ENCODE data around the gene ALDH16A1. TPM values are rescaled to one million over a fixed set of nuclear protein-coding genes. Genes with fewer than 3 reads are reported as not detected.

Gene ALDH16A1
- total RNA-seq, 3 donors from 2014 or later, result 31.2 to 36.4 (median 36.3) TPM

DNA sequence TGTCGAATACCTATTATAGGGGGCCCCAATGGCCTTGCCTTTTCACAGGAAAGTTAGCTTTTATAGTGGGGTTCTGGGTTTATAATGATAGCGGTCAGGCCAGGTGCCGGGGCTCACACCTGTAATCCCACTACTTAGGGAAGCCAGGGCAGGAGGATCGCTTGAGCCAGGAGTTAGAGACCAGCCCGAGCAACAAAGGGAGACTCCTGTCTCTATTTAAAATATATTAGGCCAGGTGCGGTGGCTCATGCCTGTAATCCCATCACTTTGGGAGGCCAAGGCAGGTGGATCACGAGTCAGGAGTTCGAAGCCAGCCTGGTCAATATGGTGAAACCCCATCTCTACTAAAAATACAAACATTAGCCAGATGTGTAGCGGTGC, 50.5 kb downstream of the ALDH16A1 start:
- intact Hi-C loops (cut with DNase I, micrococcal nuclease), result no loop called here
- Histone ChIP-seq H3K4me3 (no peak overlapping the region), H3K9me3 (no peaks in the 10 kb centered on the region), H3K4me1 (ENCODE audit: low read depth) (peaks cover 12% of the 10 kb centered on the region), H3K36me3 (ENCODE audit: low read depth) (no peaks in the 10 kb centered on the region)
- TF ChIP-seq, protein P1, sequence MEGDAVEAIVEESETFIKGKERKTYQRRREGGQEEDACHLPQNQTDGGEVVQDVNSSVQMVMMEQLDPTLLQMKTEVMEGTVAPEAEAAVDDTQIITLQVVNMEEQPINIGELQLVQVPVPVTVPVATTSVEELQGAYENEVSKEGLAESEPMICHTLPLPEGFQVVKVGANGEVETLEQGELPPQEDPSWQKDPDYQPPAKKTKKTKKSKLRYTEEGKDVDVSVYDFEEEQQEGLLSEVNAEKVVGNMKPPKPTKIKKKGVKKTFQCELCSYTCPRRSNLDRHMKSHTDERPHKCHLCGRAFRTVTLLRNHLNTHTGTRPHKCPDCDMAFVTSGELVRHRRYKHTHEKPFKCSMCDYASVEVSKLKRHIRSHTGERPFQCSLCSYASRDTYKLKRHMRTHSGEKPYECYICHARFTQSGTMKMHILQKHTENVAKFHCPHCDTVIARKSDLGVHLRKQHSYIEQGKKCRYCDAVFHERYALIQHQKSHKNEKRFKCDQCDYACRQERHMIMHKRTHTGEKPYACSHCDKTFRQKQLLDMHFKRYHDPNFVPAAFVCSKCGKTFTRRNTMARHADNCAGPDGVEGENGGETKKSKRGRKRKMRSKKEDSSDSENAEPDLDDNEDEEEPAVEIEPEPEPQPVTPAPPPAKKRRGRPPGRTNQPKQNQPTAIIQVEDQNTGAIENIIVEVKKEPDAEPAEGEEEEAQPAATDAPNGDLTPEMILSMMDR (IDR thresholded peaks at IDR 0.05), result no peak
- DNase-seq (no peak), ATAC-seq (no peak)

DNA sequence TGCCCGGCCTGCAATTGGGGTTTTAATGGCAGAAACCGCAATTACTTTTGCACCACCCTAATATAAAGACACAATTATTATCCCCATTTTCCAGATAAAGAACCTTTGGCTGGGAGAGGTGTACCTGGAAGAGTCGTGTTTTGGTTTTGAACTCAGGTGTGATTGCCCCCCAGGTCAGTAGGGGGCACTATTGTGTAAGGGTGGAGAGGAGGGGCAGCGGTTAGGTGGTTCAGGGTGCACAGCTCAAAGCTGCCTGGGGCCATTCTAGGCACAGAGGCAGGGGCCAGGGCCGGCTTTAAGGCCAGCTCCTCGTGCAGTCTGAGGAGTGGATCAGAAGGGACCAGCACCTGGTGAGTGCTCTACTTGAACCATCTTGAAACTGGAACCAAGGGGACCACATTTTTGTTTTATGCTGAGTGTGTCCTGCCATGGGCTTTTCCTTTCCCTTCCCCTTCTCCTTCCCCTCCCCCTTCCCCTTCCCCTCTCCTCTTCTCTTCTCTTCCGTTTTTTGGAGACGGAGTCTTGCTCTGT, 53.6 kb downstream of the ALDH16A1 start:
- Histone ChIP-seq H3K9me3 (no peaks in the 10 kb centered on the region), H3K36me3 (ENCODE audit: low read depth) (no peaks in the 10 kb centered on the region), H3K4me3 (no peak overlapping the region), H3K4me1 (ENCODE audit: low read depth) (peaks cover under 1% of the 10 kb centered on the region)
- TF ChIP-seq, protein P1 (IDR thresholded peaks at IDR 0.05), result peak; percentile 67
- DNase-seq, result peak; percentile 69 to 83 (median 82)
- intact Hi-C loops (cut with DNase I, micrococcal nuclease), result no loop called here
- ATAC-seq, result peak; percentile 94

DNA sequence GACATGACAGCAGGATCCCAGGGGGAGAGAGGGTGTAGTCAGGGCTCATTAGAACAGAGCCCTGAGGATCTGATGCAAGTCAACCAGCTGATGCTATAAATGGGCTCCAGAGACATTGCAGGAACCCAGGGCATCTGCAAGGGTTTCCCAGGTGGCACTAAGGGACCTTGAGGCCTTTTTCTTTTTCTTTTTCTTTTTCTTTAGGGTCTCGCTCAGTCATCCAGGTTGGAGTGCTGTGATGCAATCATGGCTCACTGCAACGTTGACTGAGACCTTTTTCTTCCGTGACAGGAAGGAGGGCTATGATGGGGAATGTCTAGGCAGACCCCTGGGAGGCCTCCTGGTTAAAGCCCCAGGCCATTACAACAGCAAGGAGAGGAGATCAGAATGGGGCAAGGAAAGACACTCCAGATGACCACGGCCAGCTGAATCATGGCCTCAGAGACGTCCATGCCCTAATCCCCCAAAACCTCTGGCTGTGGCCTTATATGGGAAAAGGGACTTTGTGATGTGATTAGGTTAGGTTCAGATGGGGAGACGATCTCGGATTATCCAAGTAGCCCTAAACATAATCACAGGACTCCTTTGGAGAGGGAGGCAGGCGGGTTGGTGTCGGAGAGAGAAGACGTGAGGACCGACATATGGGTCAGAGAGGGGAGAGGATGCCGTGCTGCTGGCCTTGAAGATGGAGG, 54.9 kb downstream of the ALDH16A1 start:
- intact Hi-C loops (cut with DNase I, micrococcal nuclease), result no loop called here
- no peak for DNase-seq
- ATAC-seq, result no peak
- Histone ChIP-seq H3K4me1 (ENCODE audit: low read depth) (peaks cover 8% of the 10 kb centered on the region), H3K9me3 (no peaks in the 10 kb centered on the region), H3K36me3 (ENCODE audit: low read depth) (no peaks in the 10 kb centered on the region), H3K4me3 (no peak overlapping the region)
- TF ChIP-seq, protein P1 (IDR thresholded peaks at IDR 0.05), result no peak

DNA sequence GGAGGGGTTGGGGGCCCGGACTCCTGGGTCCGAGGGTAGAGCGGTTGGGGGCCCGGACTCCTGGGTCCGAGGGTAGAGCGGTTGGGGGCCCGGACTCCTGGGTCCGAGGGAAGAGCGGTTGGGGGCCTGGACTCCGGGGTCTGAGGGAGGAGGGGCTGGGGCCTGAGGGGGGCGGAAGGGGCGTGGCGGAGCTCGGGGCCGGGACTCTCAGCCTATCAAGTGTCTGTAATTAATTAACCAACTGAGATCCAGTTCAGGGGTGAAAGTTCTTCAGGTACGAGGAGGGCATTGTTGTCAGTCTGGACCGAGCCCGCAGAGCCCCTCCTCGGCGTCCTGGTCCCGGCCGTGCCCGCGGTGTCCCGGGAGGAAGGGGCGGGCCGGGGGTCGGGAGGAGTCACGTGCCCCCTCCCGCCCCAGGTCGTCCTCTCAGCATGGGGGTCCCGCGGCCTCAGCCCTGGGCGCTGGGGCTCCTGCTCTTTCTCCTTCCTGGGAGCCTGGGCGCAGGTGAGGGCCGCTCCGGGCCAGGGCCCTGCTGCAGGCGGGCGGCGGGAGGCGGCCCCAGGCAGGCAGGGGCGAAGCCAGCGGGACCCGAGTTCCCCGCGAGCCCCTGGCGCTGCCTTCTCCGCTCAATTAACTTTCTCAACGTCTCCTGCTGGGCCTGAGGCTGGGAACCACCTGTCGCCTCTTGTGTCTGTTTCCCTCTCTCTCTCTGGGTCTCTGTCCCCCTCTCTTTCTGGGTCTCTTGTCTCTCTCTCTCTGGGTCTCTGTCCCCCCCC, 60.1 kb downstream of the ALDH16A1 start:
- ATAC-seq (peak; percentile 85), DNase-seq (peak; percentile 76 to 83 (median 79))
- intact Hi-C loops (cut with DNase I, micrococcal nuclease), result no loop called here
- no peaks in the 10 kb centered on the region for H3K9me3 ChIP-seq
- no peaks in the 10 kb centered on the region for H3K36me3 ChIP-seq (ENCODE audit: low read depth)
- H3K4me1 ChIP-seq (ENCODE audit: low read depth), result peaks cover 17% of the 10 kb centered on the region
- peak overlapping the region; percentile 56 for H3K4me3 ChIP-seq
- TF ChIP-seq, protein P1 (IDR thresholded peaks at IDR 0.05), result no peak

DNA sequence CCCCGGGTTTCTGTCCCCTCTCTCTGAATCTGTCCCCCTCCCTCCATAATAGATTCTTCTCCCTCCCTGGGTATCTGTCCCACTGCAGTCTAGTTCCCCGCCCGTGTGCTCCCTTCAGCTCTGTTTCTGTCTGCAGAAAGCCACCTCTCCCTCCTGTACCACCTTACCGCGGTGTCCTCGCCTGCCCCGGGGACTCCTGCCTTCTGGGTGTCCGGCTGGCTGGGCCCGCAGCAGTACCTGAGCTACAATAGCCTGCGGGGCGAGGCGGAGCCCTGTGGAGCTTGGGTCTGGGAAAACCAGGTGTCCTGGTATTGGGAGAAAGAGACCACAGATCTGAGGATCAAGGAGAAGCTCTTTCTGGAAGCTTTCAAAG, 60.7 kb downstream of the ALDH16A1 start:
- ATAC-seq (peak; percentile 41), DNase-seq (peak in 1 of 3 donors; percentile 64)

More for the DNA sequence above, 60.7 kb downstream of the ALDH16A1 start:
- H3K9me3 ChIP-seq, result no peaks in the 10 kb centered on the region
- intact Hi-C loops (cut with DNase I, micrococcal nuclease), result no loop called here
- H3K4me3 ChIP-seq, result peak overlapping the region; percentile 56
- H3K36me3 ChIP-seq (ENCODE audit: low read depth), result no peaks in the 10 kb centered on the region
- H3K4me1 ChIP-seq (ENCODE audit: low read depth), result peaks cover 17% of the 10 kb centered on the region
- TF ChIP-seq, protein P1 (IDR thresholded peaks at IDR 0.05), result no peak

Measured in mucosa of descending colon (tissue), 3 donors.